H9 (cell line): ENCODE measurements around the gene DNAJC15. TPM values are rescaled to one million over a fixed set of nuclear protein-coding genes. Genes with fewer than 3 reads are reported as not detected.

Source experiments
- DNase-seq: peaks from one replicate; pipeline ENCODE4 v3.0.0-alpha.2; 2017
- H2AFZ ChIP-seq: one replicate; pipeline ENCODE4 v1.6.1; 2013; ENCODE audit warnings: mild to moderate bottlenecking, low read length, control low read depth, moderate library complexity
- H2AK5ac ChIP-seq: 2 replicates; pipeline ENCODE4 v1.6.1; 2013; ENCODE audit warnings: low read length, control low read depth, mixed read lengths; ENCODE audit not compliant: insufficient read length
- H2BK120ac ChIP-seq: one replicate; pipeline ENCODE4 v1.6.1; 2013; ENCODE audit warnings: low read depth, mild to moderate bottlenecking, low read length, control low read depth, inconsistent platforms; ENCODE audit not compliant: poor library complexity, severe bottlenecking
- H2BK12ac ChIP-seq: 2 replicates; pipeline ENCODE4 v1.6.1; 2013; ENCODE audit warnings: low read length, control low read depth, mixed read lengths, low read depth; ENCODE audit not compliant: insufficient read length
- H2BK15ac ChIP-seq: 2 replicates; pipeline ENCODE4 v1.6.1; 2013; ENCODE audit warnings: low read depth, low read length, control low read depth
- H2BK20ac ChIP-seq: one replicate; pipeline ENCODE4 v1.6.1; 2013; ENCODE audit warnings: low read depth, mild to moderate bottlenecking, low read length, control low read depth, inconsistent platforms; ENCODE audit not compliant: poor library complexity, severe bottlenecking
- H2BK5ac ChIP-seq: 2 replicates; pipeline ENCODE4 v1.6.1; 2013; ENCODE audit warnings: low read length, control low read depth, mixed read lengths; ENCODE audit not compliant: insufficient read length
- H3K14ac ChIP-seq: 2 replicates; pipeline ENCODE4 v1.6.1; 2013; ENCODE audit warnings: low read length, control low read depth; ENCODE audit not compliant: insufficient read depth
- H3K18ac ChIP-seq: 2 replicates; pipeline ENCODE4 v1.6.1; 2013; ENCODE audit warnings: low read depth, mild to moderate bottlenecking, mixed read lengths, low read length, control low read depth; ENCODE audit not compliant: insufficient read length
- H3K23ac ChIP-seq: 2 replicates; pipeline ENCODE4 v1.6.1; 2013; ENCODE audit warnings: low read length, control low read depth, mixed read lengths, low read depth; ENCODE audit not compliant: insufficient read length
- H3K23me2 ChIP-seq: 2 replicates; pipeline ENCODE4 v1.6.1; 2013; ENCODE audit warnings: low read depth, mild to moderate bottlenecking, mixed read lengths, low read length, control low read depth; ENCODE audit not compliant: insufficient read length, poor library complexity, severe bottlenecking
- H3K27ac ChIP-seq: 2 replicates; pipeline ENCODE4 v1.5.1; 2013; ENCODE audit warnings: low read length, control low read depth, mixed read lengths, low read depth; ENCODE audit not compliant: insufficient read length
- H3K27me3 ChIP-seq: 2 replicates; pipeline ENCODE4 v1.6.1; 2013; ENCODE audit warnings: low read length, control low read depth, inconsistent platforms; ENCODE audit not compliant: insufficient read depth
- H3K4ac ChIP-seq: 2 replicates; pipeline ENCODE4 v1.6.1; 2013; ENCODE audit warnings: low read depth, mild to moderate bottlenecking, control low read depth, inconsistent platforms, low read length, moderate library complexity
- H3K4me1 ChIP-seq: 2 replicates; pipeline ENCODE4 v1.6.1; 2013; ENCODE audit warnings: low read length, control low read depth, inconsistent platforms; ENCODE audit not compliant: insufficient read depth
- H3K4me2 ChIP-seq: 2 replicates; pipeline ENCODE4 v1.6.1; 2013; ENCODE audit warnings: low read length, control low read depth, mixed read lengths; ENCODE audit not compliant: insufficient read length, insufficient read depth
- H3K56ac ChIP-seq: 2 replicates; pipeline ENCODE4 v1.6.1; 2013; ENCODE audit warnings: low read depth, mild to moderate bottlenecking, mixed read lengths, low read length, control low read depth; ENCODE audit not compliant: insufficient read length
- H3K79me1 ChIP-seq: 2 replicates; pipeline ENCODE4 v1.6.1; 2013; ENCODE audit warnings: low read depth, mild to moderate bottlenecking, moderate library complexity, low read length, control low read depth, inconsistent platforms; ENCODE audit not compliant: insufficient read depth, poor library complexity, severe bottlenecking
- H3K79me2 ChIP-seq: 2 replicates; pipeline ENCODE4 v1.6.1; 2013; ENCODE audit warnings: low read length, control low read depth, inconsistent platforms; ENCODE audit not compliant: insufficient read depth
- H3K9ac ChIP-seq: 2 replicates; pipeline ENCODE4 v1.6.1; 2013; ENCODE audit warnings: low read length, control low read depth, mixed read lengths; ENCODE audit not compliant: insufficient read length; ENCODE audit errors: extremely low read depth
- H3K9me3 ChIP-seq: one replicate; pipeline ENCODE4 v1.6.1; 2013; ENCODE audit warnings: low read depth, low read length, inconsistent platforms; ENCODE audit not compliant: control insufficient read depth
- H3T11ph ChIP-seq: one replicate; pipeline ENCODE4 v1.6.1; 2013; ENCODE audit warnings: mild to moderate bottlenecking, low read length, control low read depth, inconsistent platforms
- H4K20me1 ChIP-seq: one replicate; pipeline ENCODE4 v1.6.1; 2013; ENCODE audit not compliant: control insufficient read depth, insufficient read length, insufficient read depth
- H4K5ac ChIP-seq: 2 replicates; pipeline ENCODE4 v1.6.1; 2013; ENCODE audit warnings: low read depth, mild to moderate bottlenecking, mixed read lengths, low read length, control low read depth; ENCODE audit not compliant: insufficient read length
- H4K8ac ChIP-seq: replicated peaks from 2 replicates; pipeline ENCODE4 v1.6.1; 2013; ENCODE audit warnings: low read length, control low read depth, mixed read lengths, low read depth; ENCODE audit not compliant: insufficient read length
- H4K91ac ChIP-seq: 2 replicates; pipeline ENCODE4 v1.6.1; 2013; ENCODE audit warnings: low read depth, mild to moderate bottlenecking, moderate library complexity, mixed read lengths, low read length, control low read depth; ENCODE audit not compliant: insufficient read length
- H3K27ac Mint-ChIP-seq, 3 experiments: 2 replicates in 2 of 3; 3 replicates in 1 of 3; pipeline ENCODE4 v1.8.0; 2020 to 2021; ENCODE audit warnings: mixed read lengths in 3 of 3, mild to moderate bottlenecking in 1 of 3, moderate library complexity in 1 of 3
- H3K27me3 Mint-ChIP-seq: 2 replicates; pipeline ENCODE4 v1.8.0; 2021; ENCODE audit warnings: low read depth, mild to moderate bottlenecking, moderate library complexity, mixed read lengths
- H3K36me3 Mint-ChIP-seq, 3 experiments: 2 replicates in 2 of 3; 3 replicates in 1 of 3; pipeline ENCODE4 v1.8.0; 2020 to 2021; ENCODE audit warnings: low read depth in 3 of 3, mixed read lengths in 3 of 3; ENCODE audit not compliant: insufficient read depth in 1 of 3
- H3K4me1 Mint-ChIP-seq, 2 experiments: 2 replicates each; pipeline ENCODE4 v1.8.0; 2020; ENCODE audit warnings: mixed read lengths in 2 of 2
- H3K4me3 Mint-ChIP-seq, 2 experiments: 2 replicates in 1 of 2; 3 replicates in 1 of 2; pipeline ENCODE4 v1.8.0; 2020 to 2021; ENCODE audit warnings: mild to moderate bottlenecking in 2 of 2, mixed read lengths in 2 of 2, moderate library complexity in 1 of 2
- H3K9me3 Mint-ChIP-seq, 2 experiments: 2 replicates in 1 of 2; 3 replicates in 1 of 2; pipeline ENCODE4 v1.8.0; 2020; ENCODE audit warnings: mild to moderate bottlenecking in 2 of 2, mixed read lengths in 2 of 2, moderate library complexity in 1 of 2
- CTCF ChIP-seq: fragments of 200-600 bp; sonication (generic); conservative IDR thresholded peaks from 3 replicates; pipeline ENCODE4 v1.8.0; 2021; ENCODE audit warnings: antibody characterized with exemption, mild to moderate bottlenecking
- WGBS: extraction: QIAGEN DNeasy Blood & Tissue Kit; methylation state at CpG from one replicate; pipeline ENCODE4 v1.1.7; 2013; ENCODE audit warnings: missing lambda C conversion rate, low lambda C conversion rate, mixed read lengths; ENCODE audit not compliant: insufficient read length; ENCODE audit errors: extremely low coverage; 5-methylcytosine and 5-hydroxymethylcytosine counted together
- total RNA-seq: library from RNA; stranded (reverse); gene quantifications from 2 replicates; pipeline ENCODE4 v1.2.1, GENCODE V29; 2021

Gene DNAJC15
- total RNA-seq, 1 experiment from 2014 or later, result 13.4 TPM

GRCh38 chr13:42994878-42995277, 28.5 kb upstream of the DNAJC15 start:
- Mint-ChIP-seq H3K27ac (no peak overlapping the region), H3K36me3 (no peaks in the 10 kb centered on the region)
- no peak overlapping the region for H2AFZ ChIP-seq

More at GRCh38 chr13:42994878-42995277, 28.5 kb upstream of the DNAJC15 start:
- Histone ChIP-seq H3K27ac (no peak overlapping the region), H3K79me1 (no peaks in the 10 kb centered on the region), H3K4me2 (no peak overlapping the region), H4K8ac (no peak overlapping the region), H3K18ac (no peak overlapping the region), H4K91ac (no peak overlapping the region), H4K5ac (no peak overlapping the region), H3K27me3 (no peaks in the 10 kb centered on the region; the same call in 1 of the 2 replicates), H3K4ac (no peak overlapping the region), H2BK20ac (no peak overlapping the region), H2AK5ac (no peak overlapping the region), H2BK5ac (no peak overlapping the region), H3K79me2 (no peaks in the 10 kb centered on the region), H3K23ac (no peak overlapping the region), H3K4me1 (no peaks in the 10 kb centered on the region), H2BK120ac (no peak overlapping the region), H3K23me2 (peaks cover 12% of the 10 kb centered on the region), H3K14ac (no peak overlapping the region), H2BK12ac (no peak overlapping the region), H4K20me1 (no peaks in the 10 kb centered on the region), H2BK15ac (no peak overlapping the region), H3K9ac (no peak overlapping the region), H3T11ph (no peak overlapping the region), H3K9me3 (no peaks in the 10 kb centered on the region), H3K56ac (no peak overlapping the region)
- peaks cover 33% of the 10 kb centered on the region for H3K27me3 Mint-ChIP-seq
- no peak for TF ChIP-seq CTCF
- no peak overlapping the region for H3K4me3 Mint-ChIP-seq
- no peaks in the 10 kb centered on the region for H3K9me3 Mint-ChIP-seq
- WGBS, result no CpG with 5 or more reads among the region's 1 CpG
- H3K4me1 Mint-ChIP-seq, result peaks cover 10 to 11% of the 10 kb centered on the region in 2 experiments
- no peak for DNase-seq
